ENCODE results near the gene RIC8A. TPM values are rescaled to one million over a fixed set of nuclear protein-coding genes. Genes with fewer than 3 reads are reported as not detected.

RIC8A gene
- total RNA-seq, 1 donor from 2014 or later: 122 TPM

DNA sequence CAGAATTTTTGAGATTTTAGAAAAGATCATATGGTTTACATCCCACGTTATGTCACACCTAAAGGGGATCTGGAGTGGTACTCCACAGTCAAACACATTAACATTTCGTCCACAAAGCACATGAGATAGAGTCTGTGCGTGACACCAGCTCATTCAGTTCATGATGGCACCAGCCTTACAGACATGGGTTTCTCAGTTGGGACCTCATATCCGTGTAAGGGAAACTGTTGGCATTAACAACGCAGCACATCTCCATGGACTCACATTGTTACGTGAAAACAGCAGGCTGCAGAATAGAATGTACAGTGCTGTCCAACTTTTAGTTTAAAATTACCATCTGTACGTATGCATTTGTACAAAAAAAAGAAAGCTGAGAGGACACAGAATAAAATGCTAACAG, 14.0 kb downstream of the RIC8A start:
- no peak for DNase-seq (ENCODE audit: low read depth, low spot score)
- no peaks in the 10 kb centered on the region for H3K9me3 Mint-ChIP-seq
- TF ChIP-seq, protein P1, sequence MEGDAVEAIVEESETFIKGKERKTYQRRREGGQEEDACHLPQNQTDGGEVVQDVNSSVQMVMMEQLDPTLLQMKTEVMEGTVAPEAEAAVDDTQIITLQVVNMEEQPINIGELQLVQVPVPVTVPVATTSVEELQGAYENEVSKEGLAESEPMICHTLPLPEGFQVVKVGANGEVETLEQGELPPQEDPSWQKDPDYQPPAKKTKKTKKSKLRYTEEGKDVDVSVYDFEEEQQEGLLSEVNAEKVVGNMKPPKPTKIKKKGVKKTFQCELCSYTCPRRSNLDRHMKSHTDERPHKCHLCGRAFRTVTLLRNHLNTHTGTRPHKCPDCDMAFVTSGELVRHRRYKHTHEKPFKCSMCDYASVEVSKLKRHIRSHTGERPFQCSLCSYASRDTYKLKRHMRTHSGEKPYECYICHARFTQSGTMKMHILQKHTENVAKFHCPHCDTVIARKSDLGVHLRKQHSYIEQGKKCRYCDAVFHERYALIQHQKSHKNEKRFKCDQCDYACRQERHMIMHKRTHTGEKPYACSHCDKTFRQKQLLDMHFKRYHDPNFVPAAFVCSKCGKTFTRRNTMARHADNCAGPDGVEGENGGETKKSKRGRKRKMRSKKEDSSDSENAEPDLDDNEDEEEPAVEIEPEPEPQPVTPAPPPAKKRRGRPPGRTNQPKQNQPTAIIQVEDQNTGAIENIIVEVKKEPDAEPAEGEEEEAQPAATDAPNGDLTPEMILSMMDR (conservative IDR thresholded peaks at IDR 0.05): no peak
- H3K27me3 Mint-ChIP-seq (ENCODE audit: low read depth): no peaks in the 10 kb centered on the region
- H3K4me1 Mint-ChIP-seq: no peaks in the 10 kb centered on the region
- no peak overlapping the region for H3K4me3 Mint-ChIP-seq
- no peak overlapping the region for H3K27ac Mint-ChIP-seq (ENCODE audit: unreplicated experiment)
- no peaks in the 10 kb centered on the region for H3K36me3 Mint-ChIP-seq (ENCODE audit: low read depth)

DNA sequence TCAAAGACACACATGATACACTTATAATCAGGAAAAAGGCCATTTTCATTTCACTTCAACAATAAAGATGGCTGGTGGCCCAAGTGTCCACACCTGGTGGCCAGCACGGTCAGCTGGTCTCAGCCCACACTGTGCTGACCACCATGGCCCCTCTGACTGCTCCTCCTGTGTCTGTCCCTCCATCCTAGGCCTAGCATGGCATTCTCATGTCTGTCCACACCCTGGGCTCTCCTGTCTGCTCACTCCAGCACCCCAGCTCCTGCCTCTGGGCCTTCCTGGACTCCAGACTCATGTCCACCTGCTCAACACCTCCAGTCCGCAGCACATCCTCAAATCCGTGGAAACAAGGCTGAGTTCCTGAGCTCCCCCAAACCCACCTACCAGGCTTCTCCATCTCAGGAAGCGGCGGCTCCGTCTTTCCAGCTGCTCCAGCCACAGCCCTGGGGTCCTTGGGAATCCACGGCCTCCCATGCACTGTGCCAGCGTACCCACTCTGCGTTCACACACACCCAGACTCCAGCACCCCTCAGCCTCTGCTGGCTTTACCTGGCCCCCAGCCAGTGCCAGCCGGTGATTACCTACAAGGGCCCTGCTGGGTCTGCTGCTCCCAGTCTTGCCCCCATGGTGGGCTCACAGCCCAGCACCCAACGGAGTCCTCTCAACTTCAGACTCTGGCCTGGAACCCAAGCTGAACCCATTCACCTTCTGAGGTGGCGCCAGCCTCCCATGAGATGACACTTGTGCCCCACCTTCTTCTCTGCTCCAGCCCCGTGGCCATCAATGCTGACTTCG, 14.7 kb downstream of the RIC8A start:
- TF ChIP-seq, protein P1 (conservative IDR thresholded peaks at IDR 0.05): no peak
- Mint-ChIP-seq H3K27ac (ENCODE audit: unreplicated experiment) (peak overlapping the region; percentile 92), H3K9me3 (no peaks in the 10 kb centered on the region), H3K27me3 (ENCODE audit: low read depth) (no peaks in the 10 kb centered on the region), H3K4me3 (no peak overlapping the region), H3K36me3 (ENCODE audit: low read depth) (no peaks in the 10 kb centered on the region), H3K4me1 (no peaks in the 10 kb centered on the region)
- DNase-seq (ENCODE audit: low read depth, low spot score): no peak

DNA sequence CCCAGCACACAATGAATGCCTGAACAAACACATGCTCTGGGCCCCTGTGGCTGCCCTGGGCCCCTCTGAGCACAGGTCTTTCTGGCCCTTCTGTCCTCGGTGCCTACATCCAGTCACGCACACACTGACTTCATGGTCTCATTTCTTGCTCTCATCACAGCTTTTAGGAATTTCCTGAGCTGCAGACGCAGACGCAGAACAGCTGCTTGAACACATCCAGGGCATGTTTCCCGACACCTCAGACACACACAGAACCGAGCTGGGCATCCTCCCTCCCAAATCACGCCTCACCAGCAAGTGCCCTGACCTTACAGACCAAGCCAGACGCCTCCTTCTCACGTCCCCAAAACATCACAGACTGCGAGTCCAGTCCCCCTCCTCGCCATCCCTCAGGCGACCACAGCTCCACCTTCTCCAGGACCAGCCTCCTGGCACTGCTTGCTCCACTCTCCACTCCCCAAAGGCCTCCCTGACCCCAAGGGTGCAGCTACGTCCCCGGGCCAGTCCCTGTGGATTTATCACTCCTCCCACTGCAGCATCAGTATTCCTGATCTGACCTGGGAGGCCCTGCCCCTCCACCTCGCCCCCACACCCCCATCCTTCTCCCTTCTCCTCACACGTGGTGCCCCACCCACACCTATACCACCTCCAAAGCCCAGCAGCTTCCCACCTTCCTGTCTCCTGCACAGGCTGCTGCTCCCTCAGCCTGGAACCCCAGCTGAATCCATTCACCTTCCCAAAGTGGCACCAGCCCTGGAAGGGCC, 15.7 kb downstream of the RIC8A start:
- TF ChIP-seq, protein P1 (conservative IDR thresholded peaks at IDR 0.05): no peak
- no peak for DNase-seq (ENCODE audit: low read depth, low spot score)
- Mint-ChIP-seq H3K4me3 (no peak overlapping the region), H3K9me3 (no peaks in the 10 kb centered on the region), H3K36me3 (ENCODE audit: low read depth) (no peaks in the 10 kb centered on the region), H3K27ac (ENCODE audit: unreplicated experiment) (peak overlapping the region; percentile 87), H3K27me3 (ENCODE audit: low read depth) (no peaks in the 10 kb centered on the region), H3K4me1 (no peaks in the 10 kb centered on the region)

DNA sequence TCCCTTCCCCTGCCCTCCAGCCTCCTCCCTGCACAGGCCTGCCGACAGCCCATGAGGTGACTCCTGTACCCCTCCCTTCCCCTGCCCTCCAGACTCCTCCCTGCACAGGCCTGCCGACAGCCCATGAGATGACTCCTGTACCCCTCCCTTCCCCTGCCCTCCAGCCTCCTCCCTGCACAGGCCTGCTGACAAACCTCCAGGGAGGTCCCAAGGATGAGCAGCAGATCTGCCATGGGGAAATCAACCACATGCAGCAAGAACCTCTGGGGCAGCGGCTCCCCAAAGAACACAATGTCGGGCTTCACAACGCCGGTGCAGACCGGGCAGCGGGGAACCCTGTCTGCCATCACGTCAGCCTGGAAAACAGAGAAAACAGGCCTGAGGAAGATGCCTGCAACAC, 16.4 kb downstream of the RIC8A start:
- Mint-ChIP-seq H3K27me3 (ENCODE audit: low read depth) (no peaks in the 10 kb centered on the region), H3K4me1 (no peaks in the 10 kb centered on the region), H3K27ac (ENCODE audit: unreplicated experiment) (no peak overlapping the region), H3K9me3 (no peaks in the 10 kb centered on the region), H3K36me3 (ENCODE audit: low read depth) (no peaks in the 10 kb centered on the region), H3K4me3 (no peak overlapping the region)
- TF ChIP-seq, protein P1 (conservative IDR thresholded peaks at IDR 0.05): no peak
- no peak for DNase-seq (ENCODE audit: low read depth, low spot score)

DNA sequence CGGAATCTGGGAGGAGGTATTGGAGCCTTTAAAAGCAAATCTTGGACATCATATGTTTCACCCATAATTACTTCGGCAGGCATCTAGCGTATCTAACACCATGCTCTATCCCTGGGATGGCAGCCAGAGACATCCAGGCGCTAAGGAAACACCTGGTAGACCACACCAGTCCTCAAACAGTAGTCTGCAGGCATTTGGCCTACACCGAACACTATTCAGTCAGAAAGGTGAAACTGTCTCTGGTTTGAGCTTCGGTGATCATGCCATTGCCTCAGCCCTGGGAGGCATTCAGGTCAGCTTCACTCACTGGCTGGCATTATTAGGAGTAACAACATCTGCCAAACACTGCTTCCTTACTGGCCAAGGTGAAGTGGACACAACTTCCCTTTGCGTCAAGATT, 16.9 kb downstream of the RIC8A start:
- DNase-seq (ENCODE audit: low read depth, low spot score): no peak
- no peaks in the 10 kb centered on the region for H3K4me1 Mint-ChIP-seq
- H3K27me3 Mint-ChIP-seq (ENCODE audit: low read depth): no peaks in the 10 kb centered on the region
- peak overlapping the region; percentile 43 for H3K27ac Mint-ChIP-seq (ENCODE audit: unreplicated experiment)
- TF ChIP-seq, protein P1 (conservative IDR thresholded peaks at IDR 0.05): no peak
- no peaks in the 10 kb centered on the region for H3K9me3 Mint-ChIP-seq
- H3K4me3 Mint-ChIP-seq: no peak overlapping the region
- no peaks in the 10 kb centered on the region for H3K36me3 Mint-ChIP-seq (ENCODE audit: low read depth)
